Astrocyte (in vitro differentiated cells and primary cell): Measurements from ENCODE around the gene INPP4A. TPM values are rescaled to one million over a fixed set of nuclear protein-coding genes. Genes with fewer than 3 reads are reported as not detected.

Experiments used
- DNase-seq: peaks from one replicate; pipeline ENCODE4 v3.0.0-alpha.2; 2010; ENCODE audit warnings: low read depth
- FAIRE-seq: peaks from 2 replicates; lab custom pipeline; 2011; peaks lifted over from hg19 to GRCh38; lab: Jason Lieb, UNC
- H2AFZ ChIP-seq: 2 replicates; pipeline ENCODE4 v1.6.0; 2012; ENCODE audit warnings: low read depth, low read length, inconsistent platforms
- H3K27ac ChIP-seq: 2 replicates; pipeline ENCODE4 v1.5.1; 2011; ENCODE audit warnings: low read depth, low read length, inconsistent platforms
- H3K27me3 ChIP-seq: 2 replicates; pipeline ENCODE4 v1.6.0; 2011; ENCODE audit warnings: low read length, inconsistent platforms; ENCODE audit not compliant: insufficient read depth
- H3K36me3 ChIP-seq: 2 replicates; pipeline ENCODE4 v1.5.1; 2011; ENCODE audit warnings: low read length, inconsistent platforms; ENCODE audit not compliant: insufficient read depth
- H3K4me1 ChIP-seq: 2 replicates; pipeline ENCODE4 v1.5.1; 2011; ENCODE audit warnings: low read length, inconsistent platforms; ENCODE audit not compliant: insufficient read depth
- H3K4me2 ChIP-seq: 2 replicates; pipeline ENCODE4 v1.6.0; 2012; ENCODE audit warnings: low read length, inconsistent platforms
- H3K4me3 ChIP-seq: 2 replicates; pipeline ENCODE4 v1.5.1; 2011; ENCODE audit warnings: low read depth, mild to moderate bottlenecking, low read length, inconsistent platforms; ENCODE audit not compliant: insufficient read depth
- H3K79me2 ChIP-seq: 2 replicates; pipeline ENCODE4 v1.6.0; 2012; ENCODE audit warnings: mild to moderate bottlenecking, low read length, inconsistent platforms; ENCODE audit not compliant: insufficient read depth
- H3K9ac ChIP-seq: 2 replicates; pipeline ENCODE4 v1.6.0; 2012; ENCODE audit warnings: mild to moderate bottlenecking, low read length, inconsistent platforms
- H3K9me3 ChIP-seq: 2 replicates; pipeline ENCODE4 v1.5.1; 2012; ENCODE audit warnings: low read depth, mild to moderate bottlenecking, low read length, inconsistent platforms; ENCODE audit not compliant: insufficient read depth
- H4K20me1 ChIP-seq: 2 replicates; pipeline ENCODE4 v1.6.0; 2012; ENCODE audit warnings: low read length, inconsistent platforms; ENCODE audit not compliant: insufficient read depth
- H3K27ac Mint-ChIP-seq: one replicate; pipeline ENCODE4 v1.8.0; 2021; ENCODE audit warnings: mild to moderate bottlenecking, mixed read lengths; ENCODE audit not compliant: unreplicated experiment
- H3K27me3 Mint-ChIP-seq: one replicate; pipeline ENCODE4 v1.8.0; 2021; ENCODE audit warnings: low read depth, mixed read lengths; ENCODE audit not compliant: unreplicated experiment
- H3K36me3 Mint-ChIP-seq: one replicate; pipeline ENCODE4 v1.8.0; 2021; ENCODE audit warnings: low read depth, mixed read lengths; ENCODE audit not compliant: unreplicated experiment
- H3K4me1 Mint-ChIP-seq: one replicate; pipeline ENCODE4 v1.8.0; 2021; ENCODE audit warnings: low read depth, mixed read lengths; ENCODE audit not compliant: unreplicated experiment
- H3K4me3 Mint-ChIP-seq: one replicate; pipeline ENCODE4 v1.8.0; 2021; ENCODE audit warnings: mild to moderate bottlenecking, moderate library complexity, mixed read lengths; ENCODE audit not compliant: unreplicated experiment
- H3K9me3 Mint-ChIP-seq: one replicate; pipeline ENCODE4 v1.8.0; 2021; ENCODE audit warnings: mild to moderate bottlenecking, mixed read lengths; ENCODE audit not compliant: unreplicated experiment
- CTCF ChIP-seq: IDR thresholded peaks from 2 replicates; pipeline ENCODE4 v1.5.1; 2011; ENCODE audit warnings: low read depth, mild to moderate bottlenecking, inconsistent platforms, low read length, moderate library complexity; ENCODE audit not compliant: insufficient read depth
- EZH2 ChIP-seq: IDR thresholded peaks from 2 replicates; pipeline ENCODE4 v1.6.1; 2012; ENCODE audit warnings: mild to moderate bottlenecking, low read length, inconsistent platforms; ENCODE audit not compliant: insufficient read depth
- total RNA-seq: library from RNA; stranded (reverse); gene quantifications from 2 replicates; pipeline ENCODE4 v1.2.1, GENCODE V29; 2021

INPP4A gene
- total RNA-seq, 1 donor from 2014 or later = 19.4 TPM

GRCh38 chr2:98577313-98577712 is 132.7 kb downstream of the INPP4A start:
- DNase-seq = no peak
- no peaks in the 10 kb centered on the region for H3K27me3 Mint-ChIP-seq
- Histone ChIP-seq H3K4me1 (no peaks in the 10 kb centered on the region), H3K36me3 (peaks cover 6% of the 10 kb centered on the region), H3K27ac (no peak overlapping the region), H2AFZ (no peak overlapping the region), H4K20me1 (no peaks in the 10 kb centered on the region), H3K4me2 (no peak overlapping the region), H3K4me3 (no peak overlapping the region), H3K79me2 (no peaks in the 10 kb centered on the region), H3K27me3 (no peaks in the 10 kb centered on the region), H3K9me3 (no peaks in the 10 kb centered on the region), H3K9ac (no peak overlapping the region)
- no peak for FAIRE-seq
- no peaks in the 10 kb centered on the region for H3K9me3 Mint-ChIP-seq
- H3K4me1 Mint-ChIP-seq = no peaks in the 10 kb centered on the region
- H3K36me3 Mint-ChIP-seq = peaks cover 23% of the 10 kb centered on the region
- H3K4me3 Mint-ChIP-seq = no peak overlapping the region
- no peak overlapping the region for H3K27ac Mint-ChIP-seq
- TF ChIP-seq EZH2 (no peak), CTCF (no peak)

DNA sequence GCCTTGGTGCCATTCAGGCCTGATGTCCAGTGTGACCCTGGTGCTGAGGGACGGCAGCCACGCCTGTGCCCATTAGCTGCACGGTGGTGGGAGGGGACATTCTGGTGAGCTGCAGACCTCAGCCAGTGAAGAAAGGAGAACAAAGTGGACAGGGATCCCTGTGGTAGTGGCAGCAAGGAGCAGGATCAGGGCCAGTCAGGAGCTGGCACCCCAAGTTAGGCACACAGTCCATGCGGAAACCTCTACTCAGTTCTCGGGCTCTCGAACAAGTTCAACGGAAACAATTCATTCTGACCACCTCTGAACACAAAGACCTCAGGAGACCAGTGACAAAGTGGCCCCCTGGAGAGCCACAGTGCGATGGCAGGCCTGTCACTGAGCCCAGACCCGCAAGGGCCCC is 133.6 kb downstream of the INPP4A start:
- no peak for TF ChIP-seq EZH2
- TF ChIP-seq CTCF = no peak
- no peaks in the 10 kb centered on the region for H3K4me1 Mint-ChIP-seq
- H3K27ac Mint-ChIP-seq = no peak overlapping the region
- H3K27me3 Mint-ChIP-seq = no peaks in the 10 kb centered on the region
- no peaks in the 10 kb centered on the region for H3K27me3 ChIP-seq
- H3K36me3 Mint-ChIP-seq = peaks cover 17% of the 10 kb centered on the region
- no peaks in the 10 kb centered on the region for H4K20me1 ChIP-seq
- no peaks in the 10 kb centered on the region for H3K79me2 ChIP-seq
- no peak for DNase-seq
- H3K36me3 ChIP-seq = peaks cover 7% of the 10 kb centered on the region
- no peak overlapping the region for H3K4me3 Mint-ChIP-seq
- H3K27ac ChIP-seq = no peak overlapping the region
- no peaks in the 10 kb centered on the region for H3K9me3 Mint-ChIP-seq
- H2AFZ ChIP-seq = no peak overlapping the region
- H3K9ac ChIP-seq = no peak overlapping the region
- no peak overlapping the region for H3K4me3 ChIP-seq
- no peak overlapping the region for H3K4me2 ChIP-seq
- no peak for FAIRE-seq
- H3K4me1 ChIP-seq = no peaks in the 10 kb centered on the region
- H3K9me3 ChIP-seq = no peaks in the 10 kb centered on the region

- H3K4me3 ChIP-seq = no peak overlapping the region
- no peaks in the 10 kb centered on the region for H3K4me1 ChIP-seq
- no peak overlapping the region for H3K27ac ChIP-seq
- no peaks in the 10 kb centered on the region for H3K27me3 Mint-ChIP-seq
- H4K20me1 ChIP-seq = no peaks in the 10 kb centered on the region
- no peaks in the 10 kb centered on the region for H3K9me3 Mint-ChIP-seq
- DNase-seq (no peak), FAIRE-seq (no peak)
- TF ChIP-seq EZH2 (no peak), CTCF (no peak)
- no peak overlapping the region for H3K4me3 Mint-ChIP-seq
- H2AFZ ChIP-seq = no peak overlapping the region
- H3K36me3 Mint-ChIP-seq = peaks cover 16% of the 10 kb centered on the region
- H3K4me2 ChIP-seq = no peak overlapping the region
- peaks cover 10% of the 10 kb centered on the region for H3K36me3 ChIP-seq
- H3K9me3 ChIP-seq = no peaks in the 10 kb centered on the region
- H3K9ac ChIP-seq = no peak overlapping the region
- no peaks in the 10 kb centered on the region for H3K27me3 ChIP-seq
- no peaks in the 10 kb centered on the region for H3K79me2 ChIP-seq
- peak overlapping the region; percentile 49 for H3K27ac Mint-ChIP-seq
- H3K4me1 Mint-ChIP-seq = no peaks in the 10 kb centered on the region
Measured at GRCh38 chr2:98579926-98580325, 135.3 kb downstream of the INPP4A start.
